GDM1 (cell line): ENCODE measurements around the gene PAK4.

ENCODE experiments used
- DNase-seq: peaks from one replicate; lab custom pipeline; 2025; lab: John Stamatoyannopoulos, UW

Gene PAK4

GRCh38 chr19:39165857-39166256 is 40.3 kb downstream of the PAK4 start:
- no peak for DNase-seq

- no peak for DNase-seq
Observed at GRCh38 chr19:39166571-39167391, 41.2 kb downstream of the PAK4 start.

GRCh38 chr19:39167461-39168257 is 42.1 kb downstream of the PAK4 start:
- DNase-seq, result no peak

GRCh38 chr19:39168258-39169142 is 42.9 kb downstream of the PAK4 start:
- no peak for DNase-seq

- no peak for DNase-seq
Observed at GRCh38 chr19:39169143-39169810, 43.7 kb downstream of the PAK4 start.

- no peak for DNase-seq
Observed at GRCh38 chr19:39170386-39171231, 45.0 kb downstream of the PAK4 start.

- no peak for DNase-seq
Observed at GRCh38 chr19:39171479-39172465, 46.2 kb downstream of the PAK4 start.

GRCh38 chr19:39172700-39173501 is 47.3 kb downstream of the PAK4 start:
- DNase-seq, result no peak

- DNase-seq, result no peak
Observed at GRCh38 chr19:39173502-39173991, 48.0 kb downstream of the PAK4 start.

- DNase-seq, result no peak
Observed at GRCh38 chr19:39174142-39174541, 48.6 kb downstream of the PAK4 start.

- no peak for DNase-seq
Observed at GRCh38 chr19:39174558-39175544, 49.3 kb downstream of the PAK4 start.

- DNase-seq, result no peak
Observed at GRCh38 chr19:39175564-39175963, 50.0 kb downstream of the PAK4 start.

GRCh38 chr19:39177110-39177699 is 51.6 kb downstream of the PAK4 start:
- no peak for DNase-seq

- no peak for DNase-seq
Observed at GRCh38 chr19:39177736-39178135, 52.1 kb downstream of the PAK4 start.

- no peak for DNase-seq
Observed at GRCh38 chr19:39178296-39179006, 52.9 kb downstream of the PAK4 start.

- DNase-seq, result no peak
Observed at GRCh38 chr19:39179754-39180153, 54.2 kb downstream of the PAK4 start.
